ENCODE data around the gene SKA3.

Gene SKA3

DNA sequence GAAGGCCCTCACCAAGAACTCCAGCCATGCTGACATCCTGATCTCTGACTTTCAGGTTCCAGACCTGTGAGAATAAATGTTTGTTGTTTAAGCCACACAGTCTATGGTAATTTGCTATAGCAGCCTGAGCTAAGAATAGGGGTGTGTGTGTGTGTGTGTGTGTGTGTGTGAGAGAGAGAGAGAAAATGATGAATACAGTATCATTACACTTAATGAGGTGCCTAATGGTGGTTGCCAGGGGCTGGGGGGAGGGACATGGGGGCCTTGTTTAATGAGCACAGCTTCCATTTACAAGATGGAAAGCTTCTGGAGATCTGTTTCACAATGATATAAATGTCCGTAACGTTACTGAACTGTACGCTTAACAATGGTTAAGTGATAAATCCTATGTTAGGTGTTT, 61.1 kb downstream of the SKA3 start:
- ChIA-PET POLR2A (no interaction called here), CTCF (no interaction called here)
- Histone ChIP-seq H3K36me3 (ENCODE audit: control insufficient read depth in 2 of 2, insufficient read depth in 1 of 2, low read length in 2 of 2) (no peaks in the 10 kb centered on the region), H3K27ac (ENCODE audit: extremely low read depth, low read depth, low read length) (no peak overlapping the region), H3K4me3 (ENCODE audit: low read depth, low read length) (no peak overlapping the region), H3K4me1 (ENCODE audit: control insufficient read depth, insufficient read depth, low read length) (no peaks in the 10 kb centered on the region), H3K9me3 (ENCODE audit: control insufficient read depth, insufficient read depth, low read depth, low read length) (no peaks in the 10 kb centered on the region)
- no peak for TF ChIP-seq ZBTB1 (tag by site-specific recombination; IDR thresholded peaks at IDR 0.05)
- TF ChIP-seq ZNF777 (tag by site-specific recombination; IDR thresholded peaks at IDR 0.05; ENCODE audit: borderline replicate concordance): no peak
- no peak for TF ChIP-seq ZNF623 (tag by site-specific recombination; IDR thresholded peaks at IDR 0.05)
- TF ChIP-seq ZNF341 (tag by site-specific recombination; IDR thresholded peaks at IDR 0.05; ENCODE audit: low read depth): no peak

DNA sequence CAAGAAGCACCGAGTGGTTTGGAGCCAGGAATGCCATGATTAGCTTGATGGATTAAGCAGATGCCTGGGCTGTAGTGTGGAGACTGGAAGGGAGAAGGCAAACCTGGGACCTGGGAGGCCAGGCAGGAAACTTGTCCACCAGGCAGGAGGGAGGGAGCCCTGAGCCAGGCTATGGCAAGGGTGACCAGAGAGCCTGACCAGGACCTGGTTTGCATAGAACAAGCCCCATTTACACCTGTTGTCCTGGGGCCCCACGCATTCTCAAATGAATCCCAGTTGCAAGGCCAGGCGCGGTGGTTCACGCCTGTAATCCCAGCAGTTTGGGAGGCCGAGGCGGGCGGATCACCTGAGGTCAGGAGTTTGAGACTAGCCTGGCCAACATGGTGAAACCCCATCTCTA, 64.8 kb downstream of the SKA3 start:
- Histone ChIP-seq H3K27ac (ENCODE audit: extremely low read depth, low read depth, low read length) (no peak overlapping the region), H3K36me3 (ENCODE audit: control insufficient read depth in 2 of 2, insufficient read depth in 1 of 2, low read length in 2 of 2) (no peaks in the 10 kb centered on the region), H3K4me3 (ENCODE audit: low read depth, low read length) (no peak overlapping the region), H3K4me1 (ENCODE audit: control insufficient read depth, insufficient read depth, low read length) (no peaks in the 10 kb centered on the region), H3K9me3 (ENCODE audit: control insufficient read depth, insufficient read depth, low read depth, low read length) (no peaks in the 10 kb centered on the region)
- no peak for TF ChIP-seq ZNF223 (tag by site-specific recombination; IDR thresholded peaks at IDR 0.05)
- TF ChIP-seq ZBTB11 (tag by site-specific recombination; conservative IDR thresholded peaks at IDR 0.05; ENCODE audit: low read depth): no peak
- no peak for TF ChIP-seq ZNF341 (tag by site-specific recombination; IDR thresholded peaks at IDR 0.05; ENCODE audit: low read depth)
- TF ChIP-seq ZNF114 (tag by site-specific recombination; IDR thresholded peaks at IDR 0.05): no peak
- TF ChIP-seq ZNF677 (tag by site-specific recombination; IDR thresholded peaks at IDR 0.05): no peak
- no peak for TF ChIP-seq ZNF335 (tag by site-specific recombination; conservative IDR thresholded peaks at IDR 0.05)
- no peak for TF ChIP-seq ZNF544 (tag by site-specific recombination; IDR thresholded peaks at IDR 0.05)
- TF ChIP-seq, protein P1, sequence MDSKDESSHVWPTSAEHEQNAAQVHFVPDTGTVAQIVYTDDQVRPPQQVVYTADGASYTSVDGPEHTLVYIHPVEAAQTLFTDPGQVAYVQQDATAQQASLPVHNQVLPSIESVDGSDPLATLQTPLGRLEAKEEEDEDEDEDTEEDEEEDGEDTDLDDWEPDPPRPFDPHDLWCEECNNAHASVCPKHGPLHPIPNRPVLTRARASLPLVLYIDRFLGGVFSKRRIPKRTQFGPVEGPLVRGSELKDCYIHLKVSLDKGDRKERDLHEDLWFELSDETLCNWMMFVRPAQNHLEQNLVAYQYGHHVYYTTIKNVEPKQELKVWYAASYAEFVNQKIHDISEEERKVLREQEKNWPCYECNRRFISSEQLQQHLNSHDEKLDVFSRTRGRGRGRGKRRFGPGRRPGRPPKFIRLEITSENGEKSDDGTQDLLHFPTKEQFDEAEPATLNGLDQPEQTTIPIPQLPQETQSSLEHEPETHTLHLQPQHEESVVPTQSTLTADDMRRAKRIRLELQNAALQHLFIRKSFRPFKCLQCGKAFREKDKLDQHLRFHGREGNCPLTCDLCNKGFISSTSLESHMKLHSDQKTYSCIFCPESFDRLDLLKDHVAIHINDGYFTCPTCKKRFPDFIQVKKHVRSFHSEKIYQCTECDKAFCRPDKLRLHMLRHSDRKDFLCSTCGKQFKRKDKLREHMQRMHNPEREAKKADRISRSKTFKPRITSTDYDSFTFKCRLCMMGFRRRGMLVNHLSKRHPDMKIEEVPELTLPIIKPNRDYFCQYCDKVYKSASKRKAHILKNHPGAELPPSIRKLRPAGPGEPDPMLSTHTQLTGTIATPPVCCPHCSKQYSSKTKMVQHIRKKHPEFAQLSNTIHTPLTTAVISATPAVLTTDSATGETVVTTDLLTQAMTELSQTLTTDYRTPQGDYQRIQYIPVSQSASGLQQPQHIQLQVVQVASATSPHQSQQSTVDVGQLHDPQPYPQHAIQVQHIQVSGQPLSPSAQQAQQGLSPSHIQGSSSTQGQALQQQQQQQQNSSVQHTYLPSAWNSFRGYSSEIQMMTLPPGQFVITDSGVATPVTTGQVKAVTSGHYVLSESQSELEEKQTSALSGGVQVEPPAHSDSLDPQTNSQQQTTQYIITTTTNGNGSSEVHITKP (tag by site-specific recombination; IDR thresholded peaks at IDR 0.05): no peak
- no peak for TF ChIP-seq ZNF202 (tag by site-specific recombination; IDR thresholded peaks at IDR 0.05; ENCODE audit: borderline replicate concordance)
- TF ChIP-seq GFI1B (tag by site-specific recombination; IDR thresholded peaks at IDR 0.05): no peak
- TF ChIP-seq HOXD13 (CRISPR knock-in tag; IDR thresholded peaks at IDR 0.05; ENCODE audit: borderline replicate concordance): no peak
- TF ChIP-seq TRIM28 (IDR thresholded peaks at IDR 0.05; ENCODE audit: borderline replicate concordance, low read length): no peak
- TF ChIP-seq ZNF16 (tag by site-specific recombination; IDR thresholded peaks at IDR 0.05; ENCODE audit: low read depth): no peak
- no peak for TF ChIP-seq ZBTB10 (tag by site-specific recombination; IDR thresholded peaks at IDR 0.05)
- no peak for TF ChIP-seq OSR2 (tag by site-specific recombination; IDR thresholded peaks at IDR 0.05)
- no peak for TF ChIP-seq KLF9 (tag by site-specific recombination; IDR thresholded peaks at IDR 0.05; ENCODE audit: low read depth)
- no peak for TF ChIP-seq ZNF175 (tag by site-specific recombination; IDR thresholded peaks at IDR 0.05)
- no peak for TF ChIP-seq ZNF398 (tag by site-specific recombination; IDR thresholded peaks at IDR 0.05)
- TF ChIP-seq REPIN1 (tag by site-specific recombination; IDR thresholded peaks at IDR 0.05; ENCODE audit: low read depth): no peak
- ChIA-PET POLR2A (no interaction called here), CTCF (interaction anchor here (0.6 to 1.2 kb wide), 13 partner anchors 13 to 589 kb away, joined by 3 to 8 read pairs (median 4); no protein-coding TSS in a partner anchor)
